HG03060 (cell line): Measurements from ENCODE around the gene ACP7.
"Not testable (repeated sequence)": the region's sequence is repeated elsewhere in the genome, so short reads cannot be mapped to it uniquely, and the experiment has no call there.

ENCODE experiments used
- ATAC-seq: cut with Tn5 transposase; IDR thresholded peaks from one replicate; pipeline ENCODE4 v1.9.1; 2021; ENCODE audit warnings: low read depth, moderate number of reproducible peaks; ENCODE audit not compliant: unreplicated experiment

Gene ACP7

GRCh38 chr19:39128516-39129079 lies 44.4 kb downstream of the ACP7 start:
- ATAC-seq = no peak

- ATAC-seq = no peak
Measured at GRCh38 chr19:39129116-39129515, 44.9 kb downstream of the ACP7 start.

- ATAC-seq = no peak
Measured at GRCh38 chr19:39130337-39131254, 46.4 kb downstream of the ACP7 start.

GRCh38 chr19:39131255-39131755 lies 47.1 kb downstream of the ACP7 start:
- no peak for ATAC-seq

- ATAC-seq = no peak
Measured at GRCh38 chr19:39132344-39132969, 48.3 kb downstream of the ACP7 start.

- ATAC-seq = no peak
Measured at GRCh38 chr19:39133431-39134270, 49.5 kb downstream of the ACP7 start.

GRCh38 chr19:39135701-39136100 lies 51.5 kb downstream of the ACP7 start:
- ATAC-seq = no peak

GRCh38 chr19:39136225-39136940 lies 52.2 kb downstream of the ACP7 start:
- no peak for ATAC-seq

GRCh38 chr19:39137131-39137530 lies 53.0 kb downstream of the ACP7 start:
- no peak for ATAC-seq

GRCh38 chr19:39138221-39139211 lies 54.3 kb downstream of the ACP7 start:
- ATAC-seq = no peak

GRCh38 chr19:39139305-39139874 lies 55.2 kb downstream of the ACP7 start:
- ATAC-seq = no peak

GRCh38 chr19:39139971-39140453 lies 55.8 kb downstream of the ACP7 start:
- no peak for ATAC-seq

- ATAC-seq = no peak
Measured at GRCh38 chr19:39140594-39140993, 56.4 kb downstream of the ACP7 start.

- no peak for ATAC-seq
Measured at GRCh38 chr19:39141929-39142328, 57.8 kb downstream of the ACP7 start.

GRCh38 chr19:39142630-39143029 lies 58.5 kb downstream of the ACP7 start:
- no peak for ATAC-seq

- not testable (repeated sequence) for ATAC-seq
Measured at GRCh38 chr19:39143757-39144289, 59.7 kb downstream of the ACP7 start.

GRCh38 chr19:39144290-39145071 lies 60.3 kb downstream of the ACP7 start:
- ATAC-seq = no peak
